IMR-90 (cell line): ENCODE data around the gene SLC12A7. TPM values are rescaled to one million over a fixed set of nuclear protein-coding genes. Genes with fewer than 3 reads are reported as not detected.

Experiments used
- ATAC-seq: fragments of 200-7000 bp; cut with Tn5 transposase; 2 replicates; pipeline ENCODE4 v1.9.1; 2020; ENCODE audit warnings: low read depth, mild to moderate bottlenecking, moderate library complexity
- BruUV-seq: library from RNA; stranded (reverse); fragments of 400-500 nt; replicated peaks from 2 replicates; lab custom pipeline; 2021; lab: Mats Ljungman, UMichigan
- CTCF ChIA-PET: fragments of 300-600 bp; formaldehyde crosslinking; extraction: SDS; loops from one replicate; lab custom pipeline; 2021; ENCODE audit warnings: antibody characterized with exemption; lab: Yijun Ruan, JAX
- POLR2A ChIA-PET: fragments of 300-600 bp; sonication (Branson Sonifier 250); formaldehyde crosslinking; loops from one replicate; lab custom pipeline; 2022; ENCODE audit warnings: antibody characterized with exemption; ENCODE audit not compliant: unreplicated experiment; lab: Charles Lee
- DNase-seq: peaks from one replicate; pipeline ENCODE4 v3.0.0; 2013
- H2AFZ ChIP-seq: replicated peaks from 2 replicates; pipeline ENCODE3; 2013; ENCODE audit warnings: low read length, mild to moderate bottlenecking; ENCODE audit not compliant: poor library complexity
- H2AK5ac ChIP-seq: 2 replicates; pipeline ENCODE4 v1.6.1; 2013; ENCODE audit warnings: low read depth, low read length, inconsistent platforms
- H2AK9ac ChIP-seq: replicated peaks from 2 replicates; pipeline ENCODE3; 2013; ENCODE audit warnings: mild to moderate bottlenecking, low read depth, low read length, moderate library complexity; ENCODE audit not compliant: poor library complexity
- H2BK120ac ChIP-seq: 2 replicates; pipeline ENCODE4 v1.6.1; 2013; ENCODE audit warnings: low read depth, low read length, inconsistent platforms
- H2BK15ac ChIP-seq: 3 replicates; pipeline ENCODE4 v1.6.1; 2013; ENCODE audit warnings: low read depth, low read length, inconsistent platforms
- H2BK20ac ChIP-seq: 2 replicates; pipeline ENCODE4 v1.6.1; 2013; ENCODE audit warnings: low read depth, mild to moderate bottlenecking, inconsistent platforms, low read length, moderate library complexity
- H2BK5ac ChIP-seq: 2 replicates; pipeline ENCODE4 v1.6.1; 2013; ENCODE audit warnings: mild to moderate bottlenecking, low read depth, low read length, inconsistent platforms; ENCODE audit not compliant: poor library complexity, severe bottlenecking
- H3K14ac ChIP-seq: replicated peaks from 2 replicates; pipeline ENCODE4 v1.6.1; 2013; ENCODE audit warnings: low read depth, low read length, inconsistent platforms
- H3K18ac ChIP-seq: 2 replicates; pipeline ENCODE4 v1.6.1; 2013; ENCODE audit warnings: low read depth, low read length, control low read depth
- H3K23ac ChIP-seq: 2 replicates; pipeline ENCODE4 v1.6.1; 2013; ENCODE audit warnings: low read depth, low read length, inconsistent platforms
- H3K27ac ChIP-seq: 2 replicates; pipeline ENCODE4 v1.5.1; 2013; ENCODE audit warnings: mild to moderate bottlenecking, control low read depth, low read length; ENCODE audit not compliant: insufficient read depth
- H3K27me3 ChIP-seq: 2 replicates; pipeline ENCODE4 v1.6.1; 2013; ENCODE audit warnings: low read length; ENCODE audit not compliant: control insufficient read depth, insufficient read depth
- H3K36me3 ChIP-seq: 2 replicates; pipeline ENCODE4 v1.6.1; 2013; ENCODE audit warnings: low read length, mixed read lengths; ENCODE audit not compliant: control insufficient read depth, insufficient read depth
- H3K4ac ChIP-seq: 2 replicates; pipeline ENCODE4 v1.6.1; 2013; ENCODE audit warnings: low read depth, low read length, inconsistent platforms
- H3K4me1 ChIP-seq: 2 replicates; pipeline ENCODE4 v1.6.1; 2013; ENCODE audit warnings: low read length, mixed read lengths; ENCODE audit not compliant: control insufficient read depth, insufficient read depth
- H3K4me2 ChIP-seq: 2 replicates; pipeline ENCODE4 v1.6.1; 2013; ENCODE audit warnings: low read depth, mild to moderate bottlenecking, control low read depth, low read length, moderate library complexity
- H3K4me3 ChIP-seq: 2 replicates; pipeline ENCODE4 v1.5.1; 2013; ENCODE audit warnings: low read depth, mild to moderate bottlenecking, control low read depth, low read length, moderate library complexity; ENCODE audit not compliant: insufficient read depth
- H3K56ac ChIP-seq: 2 replicates; pipeline ENCODE4 v1.6.1; 2013; ENCODE audit warnings: low read length, inconsistent platforms; ENCODE audit not compliant: insufficient read depth; ENCODE audit errors: extremely low read depth
- H3K79me1 ChIP-seq, 2 experiments: 2 replicates each; pipeline ENCODE4 v1.6.1; 2013; ENCODE audit warnings: low read length in 2 of 2, inconsistent platforms in 1 of 2, low read depth in 1 of 2
- H3K9ac ChIP-seq: 2 replicates; pipeline ENCODE4 v1.6.1; 2013; ENCODE audit warnings: low read depth, low read length, control low read depth
- H3K9me1 ChIP-seq: 2 replicates; pipeline ENCODE4 v1.6.1; 2013; ENCODE audit warnings: low read length, inconsistent platforms; ENCODE audit not compliant: insufficient read depth
- H3K9me3 ChIP-seq: 2 replicates; pipeline ENCODE4 v1.6.1; 2013; ENCODE audit warnings: low read length; ENCODE audit not compliant: control insufficient read depth, insufficient read depth
- H4K20me1 ChIP-seq: 2 replicates; pipeline ENCODE4 v1.6.1; 2013; ENCODE audit warnings: low read length, inconsistent platforms; ENCODE audit not compliant: insufficient read depth
- H4K5ac ChIP-seq: 2 replicates; pipeline ENCODE4 v1.6.1; 2013; ENCODE audit warnings: mild to moderate bottlenecking, low read depth, low read length, control low read depth
- H4K8ac ChIP-seq, 2 experiments: 2 replicates each; pipeline ENCODE4 v1.6.1; 2013; ENCODE audit warnings: low read depth in 2 of 2, low read length in 2 of 2, control low read depth in 1 of 2, inconsistent platforms in 1 of 2
- H4K91ac ChIP-seq: 2 replicates; pipeline ENCODE4 v1.6.1; 2013; ENCODE audit warnings: low read depth, low read length, inconsistent platforms; ENCODE audit not compliant: insufficient read depth
- BHLHE40 ChIP-seq: fragments of 150-350 bp; IDR thresholded peaks from 2 replicates; pipeline ENCODE4 v1.6.1; 2016; ENCODE audit warnings: mild to moderate bottlenecking, low read depth, low read length
- CEBPB ChIP-seq: IDR thresholded peaks from 2 replicates; pipeline ENCODE4 v1.6.1; 2012; ENCODE audit warnings: low read depth, low read length, improper control_type of control experiment
- CHD1 ChIP-seq: IDR thresholded peaks from 2 replicates; pipeline ENCODE4 v1.6.1; 2012; ENCODE audit warnings: low read depth, low read length, improper control_type of control experiment
- CTCF ChIP-seq: conservative IDR thresholded peaks from 2 replicates; pipeline ENCODE4 v1.5.1; 2012; ENCODE audit warnings: mild to moderate bottlenecking, low read depth, low read length, improper control_type of control experiment
- ELK1 ChIP-seq: fragments of 150-350 bp; IDR thresholded peaks from 2 replicates; pipeline ENCODE4 v1.6.1; 2016; ENCODE audit warnings: low read depth, mild to moderate bottlenecking, low read length, moderate library complexity, borderline replicate concordance
- FOS ChIP-seq: fragments of 150-350 bp; IDR thresholded peaks from 2 replicates; pipeline ENCODE4 v1.6.1; 2016; ENCODE audit warnings: low read depth, low read length
- MAFK ChIP-seq: IDR thresholded peaks from 2 replicates; pipeline ENCODE4 v1.6.1; 2012; ENCODE audit warnings: low read depth, low read length, improper control_type of control experiment
- MAZ ChIP-seq: IDR thresholded peaks from 2 replicates; pipeline ENCODE4 v1.6.1; 2012; ENCODE audit warnings: low read depth, mild to moderate bottlenecking, low read length, improper control_type of control experiment, moderate library complexity, borderline replicate concordance
- MXI1 ChIP-seq: IDR thresholded peaks from 2 replicates; pipeline ENCODE4 v1.6.1; 2012; ENCODE audit warnings: low read depth, mild to moderate bottlenecking, low read length, moderate library complexity, borderline replicate concordance
- NFE2L2 ChIP-seq: fragments of 150-350 bp; IDR thresholded peaks from 2 replicates; pipeline ENCODE4 v1.6.1; 2016; ENCODE audit warnings: low read depth, mild to moderate bottlenecking, low read length
- POLR2A ChIP-seq: IDR thresholded peaks from 2 replicates; pipeline ENCODE4 v1.6.1; 2012; ENCODE audit warnings: mild to moderate bottlenecking, low read depth, low read length
- RAD21 ChIP-seq: IDR thresholded peaks from 2 replicates; pipeline ENCODE4 v1.6.1; 2012; ENCODE audit warnings: low read length, improper control_type of control experiment
- RCOR1 ChIP-seq: IDR thresholded peaks from 2 replicates; pipeline ENCODE4 v1.6.1; 2012; ENCODE audit warnings: mild to moderate bottlenecking, low read length, improper control_type of control experiment; ENCODE audit not compliant: insufficient replicate concordance
- RFX5 ChIP-seq: IDR thresholded peaks from 2 replicates; pipeline ENCODE4 v1.8.0; 2012; ENCODE audit warnings: low read depth, mild to moderate bottlenecking, low read length, moderate library complexity
- SMC3 ChIP-seq: fragments of 150-350 bp; IDR thresholded peaks from 2 replicates; pipeline ENCODE4 v1.6.1; 2016; ENCODE audit warnings: low read depth, mild to moderate bottlenecking, antibody characterized with exemption, low read length, moderate library complexity
- USF2 ChIP-seq: fragments of 150-350 bp; IDR thresholded peaks from 2 replicates; pipeline ENCODE4 v1.6.1; 2017; ENCODE audit warnings: mild to moderate bottlenecking, antibody characterized with exemption, low read length, low read depth
- WGBS, 2 experiments: methylation state at CpG; one replicate each; pipeline versions ENCODE4 v1.1.5 to v1.1.7; 2013; ENCODE audit warnings: missing lambda C conversion rate in 2 of 2; ENCODE audit not compliant: insufficient read length in 1 of 2; ENCODE audit errors: extremely low coverage in 2 of 2; 5-methylcytosine and 5-hydroxymethylcytosine counted together
- dilution Hi-C: fragments of 300-500 bp; cut with HindIII; formaldehyde crosslinking; loops from one replicate; pipeline ENCODE4 v1.14.3; 2018; ENCODE audit warnings: low sequenced_read_pairs; ENCODE audit not compliant: unreplicated experiment
- in situ Hi-C: fragments of 300-500 bp; cut with MboI; formaldehyde crosslinking; loops from 3 replicates; pipeline ENCODE4 v1.14.3; 2019; ENCODE audit warnings: low sequenced_read_pairs, inconsistent platforms, mixed read lengths
- intact Hi-C: fragments of 100-400 bp; cut with micrococcal nuclease; formaldehyde crosslinking; loops from 2 replicates; pipeline ENCODE4 v1.10.0; 2022
- polyA plus RNA-seq, 3 experiments: library from polyadenylated mRNA; depleted of rRNA; stranded (reverse); fragments of >200 nt; gene quantifications; 2 replicates each; pipeline ENCODE4 v1.2.3, GENCODE V29; 2012; ENCODE audit warnings: low replicate concordance in 1 of 3
- total RNA-seq: library from RNA; depleted of rRNA; stranded (reverse); fragments of >200 nt; gene quantifications from 2 replicates; pipeline ENCODE4 v1.2.3, GENCODE V29; 2012

The SLC12A7 gene
- total and polyA plus RNA-seq, 2 of the 4 experiments (the other 2 are of a cell fraction) = 3.0 to 6.1 TPM

GRCh38 chr5:1013948-1014301 lies 97.9 kb downstream of the SLC12A7 start:
- in situ Hi-C loops = no loop called here
- no peak overlapping the region for H3K27ac ChIP-seq
- no peak overlapping the region for H2AK5ac ChIP-seq
- dilution Hi-C loops = no loop called here
- H4K91ac ChIP-seq = no peak overlapping the region
- no peaks in the 10 kb centered on the region for H3K9me3 ChIP-seq
- ChIA-PET CTCF (no interaction called here), POLR2A (no interaction called here)
- H2BK5ac ChIP-seq = no peak overlapping the region
- H3K27me3 ChIP-seq = peaks cover 51% of the 10 kb centered on the region
- no peak overlapping the region for H2BK15ac ChIP-seq
- no peaks in the 10 kb centered on the region for H3K4me1 ChIP-seq
- H3K4me3 ChIP-seq = no peak overlapping the region
- H3K18ac ChIP-seq = no peak overlapping the region
- no peaks in the 10 kb centered on the region for H4K20me1 ChIP-seq
- ATAC-seq (no peak), DNase-seq (no peak)
- no peak overlapping the region for H2AFZ ChIP-seq
- H2AK9ac ChIP-seq = no peak overlapping the region
- H3K9me1 ChIP-seq = no peaks in the 10 kb centered on the region
- H3K4ac ChIP-seq = no peak overlapping the region
- no peak for TF ChIP-seq RCOR1
- no peak for TF ChIP-seq FOS
- no peak for TF ChIP-seq NFE2L2
- no peak for TF ChIP-seq MAZ
- no peak for TF ChIP-seq BHLHE40
- no peak for TF ChIP-seq POLR2A
- no peak for TF ChIP-seq CTCF
- TF ChIP-seq ELK1 = no peak
- TF ChIP-seq SMC3 = no peak
- no peak for TF ChIP-seq CEBPB
- no peak for TF ChIP-seq MXI1
- no peak for TF ChIP-seq CHD1
- TF ChIP-seq MAFK = no peak
- no peak for TF ChIP-seq USF2
- no peak for TF ChIP-seq RFX5
- TF ChIP-seq RAD21 = no peak
- no peak overlapping the region for H3K14ac ChIP-seq
- H3K36me3 ChIP-seq = no peaks in the 10 kb centered on the region
- no peak overlapping the region for H3K9ac ChIP-seq
- H2BK20ac ChIP-seq = no peak overlapping the region
- H3K79me1 ChIP-seq = no peaks in the 10 kb centered on the region
- H3K23ac ChIP-seq = no peak overlapping the region
- H4K8ac ChIP-seq = no peak overlapping the region
- no CpG with 5 or more reads among the region's 3 CpGs for WGBS, 2 experiments
- no TSS peak for BruUV-seq
- intact Hi-C loops = no loop called here
- no peak overlapping the region for H4K5ac ChIP-seq
- no peak overlapping the region for H3K4me2 ChIP-seq
- H2BK120ac ChIP-seq = no peak overlapping the region
- no peak overlapping the region for H3K56ac ChIP-seq
